Spleen (tissue), 7 donors: Measurements from ENCODE around the gene COL11A2.

Source experiments
- POLR2A ChIP-seq, 3 donors: fragments of 450-650 bp; IDR thresholded peaks; one replicate each; pipeline ENCODE4 v1.5.1; 2017; ENCODE audit warnings: antibody characterized with exemption in 3 of 3, mild to moderate bottlenecking in 1 of 3
- TF ChIP-seq, protein P1 (sequence below), 11 experiments: fragments of 200-600 bp in 7 of 11; fragments of 450-650 bp in 4 of 11; sonication (generic) in 4 of 11; IDR thresholded peaks in 8 of 11; conservative IDR thresholded peaks in 3 of 11; 1 replicate in 7 of 11; 2 replicates in 4 of 11; pipeline versions ENCODE4 v1.4.0 to v1.8.0; 2016 to 2021; ENCODE audit warnings: antibody characterized with exemption in 11 of 11, inconsistent platforms in 4 of 11, mild to moderate bottlenecking in 1 of 11
- donor health status: DM: no; HTN: no; CAD: no; lungs with moderate emphysema.
- donor health status: DM: no; HTN: no; CAD: no.
- donor health status: DM: no; HTN: no; CAD: no.

DNA sequence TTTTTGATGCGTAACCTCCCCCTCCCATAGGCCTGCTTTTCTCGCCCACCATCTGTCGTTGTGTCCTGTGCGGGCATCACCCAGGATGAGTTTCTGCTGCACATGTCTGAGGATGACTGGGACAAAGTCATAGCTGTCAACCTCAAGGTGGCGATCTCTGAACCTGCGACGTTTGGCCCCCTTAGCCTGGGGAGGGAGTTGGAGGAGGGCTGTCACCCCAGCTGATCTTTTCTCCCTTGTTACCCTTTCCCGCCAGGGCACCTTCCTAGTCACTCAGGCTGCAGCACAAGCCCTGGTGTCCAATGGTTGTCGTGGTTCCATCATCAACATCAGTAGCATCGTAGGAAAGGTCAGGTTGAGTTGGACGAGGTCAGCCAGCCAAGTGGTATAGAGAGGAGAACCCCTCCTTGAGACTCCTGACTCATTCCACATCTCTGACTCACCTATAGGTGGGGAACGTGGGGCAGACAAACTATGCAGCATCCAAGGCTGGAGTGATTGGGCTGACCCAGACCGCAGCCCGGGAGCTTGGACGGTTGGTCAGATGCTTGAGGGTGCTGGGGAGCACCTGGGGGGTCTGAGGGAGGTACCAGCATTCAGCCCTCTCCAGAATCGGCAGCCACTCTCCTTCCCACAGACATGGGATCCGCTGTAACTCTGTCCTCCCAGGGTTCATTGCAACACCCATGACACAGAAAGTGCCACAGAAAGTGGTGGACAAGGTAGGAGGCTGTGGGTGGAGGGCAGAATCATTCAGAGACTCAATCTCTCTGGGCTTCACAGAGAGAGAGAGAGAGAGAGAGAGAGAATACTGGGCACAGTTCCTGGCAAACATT is 13.1 kb upstream of the COL11A2 start:
- TF ChIP-seq, protein P1, sequence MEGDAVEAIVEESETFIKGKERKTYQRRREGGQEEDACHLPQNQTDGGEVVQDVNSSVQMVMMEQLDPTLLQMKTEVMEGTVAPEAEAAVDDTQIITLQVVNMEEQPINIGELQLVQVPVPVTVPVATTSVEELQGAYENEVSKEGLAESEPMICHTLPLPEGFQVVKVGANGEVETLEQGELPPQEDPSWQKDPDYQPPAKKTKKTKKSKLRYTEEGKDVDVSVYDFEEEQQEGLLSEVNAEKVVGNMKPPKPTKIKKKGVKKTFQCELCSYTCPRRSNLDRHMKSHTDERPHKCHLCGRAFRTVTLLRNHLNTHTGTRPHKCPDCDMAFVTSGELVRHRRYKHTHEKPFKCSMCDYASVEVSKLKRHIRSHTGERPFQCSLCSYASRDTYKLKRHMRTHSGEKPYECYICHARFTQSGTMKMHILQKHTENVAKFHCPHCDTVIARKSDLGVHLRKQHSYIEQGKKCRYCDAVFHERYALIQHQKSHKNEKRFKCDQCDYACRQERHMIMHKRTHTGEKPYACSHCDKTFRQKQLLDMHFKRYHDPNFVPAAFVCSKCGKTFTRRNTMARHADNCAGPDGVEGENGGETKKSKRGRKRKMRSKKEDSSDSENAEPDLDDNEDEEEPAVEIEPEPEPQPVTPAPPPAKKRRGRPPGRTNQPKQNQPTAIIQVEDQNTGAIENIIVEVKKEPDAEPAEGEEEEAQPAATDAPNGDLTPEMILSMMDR (IDR thresholded peaks at IDR 0.05 in 8 of 11, conservative IDR thresholded peaks at IDR 0.05 in 3 of 11): no peak
- TF ChIP-seq POLR2A (IDR thresholded peaks at IDR 0.05): no peak
